Uterine smooth muscle cell (primary cell): ENCODE measurements around the gene CFAP77. TPM values are rescaled to one million over a fixed set of nuclear protein-coding genes. Genes with fewer than 3 reads are reported as not detected.

ENCODE experiments used
- total RNA-seq: library from RNA; depleted of rRNA; stranded (reverse); fragments of >200 nt; gene quantifications from 2 replicates; pipeline ENCODE4 v1.2.3, GENCODE V29; 2014

The CFAP77 gene
- total RNA-seq: 0.12 TPM in 1 of 2 replicates, not detected in the other

DNA sequence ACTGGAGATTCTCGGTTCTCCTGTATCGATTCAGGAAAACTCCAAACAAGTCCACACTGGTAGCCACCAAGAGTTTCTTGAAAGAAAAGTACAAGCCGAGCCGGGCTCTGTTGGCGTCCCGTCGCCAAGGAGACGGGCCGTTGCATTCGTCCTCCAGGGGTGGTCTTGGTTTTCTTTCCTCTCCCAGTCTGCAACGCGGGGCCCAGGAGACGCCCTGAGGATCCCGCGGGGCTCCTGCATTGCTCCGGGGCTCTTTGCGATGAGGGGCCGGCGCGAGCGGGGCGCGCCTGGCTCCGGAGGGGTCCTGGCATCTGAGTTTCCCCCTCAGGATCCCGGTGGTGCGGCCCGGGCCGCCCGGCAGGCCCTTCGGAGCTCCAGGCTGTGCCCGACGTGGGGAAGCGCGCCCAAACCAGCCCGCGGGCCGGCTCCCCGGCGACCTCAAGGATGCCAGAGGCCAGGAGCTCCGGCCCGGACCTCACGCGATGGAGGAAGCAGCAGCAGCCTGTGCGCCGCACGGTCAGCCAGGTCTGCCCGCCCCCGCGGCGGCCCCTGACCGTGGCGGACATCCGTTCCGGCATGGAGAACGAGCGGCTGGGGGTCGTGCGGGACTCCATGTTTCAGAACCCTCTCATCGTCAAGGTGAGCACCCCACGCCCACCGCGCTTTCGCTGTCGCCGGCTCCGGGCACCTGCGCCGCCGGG lies at the start of gene CFAP77:
Gene CFAP77 (plus strand): TSS at position 384 of the 701 bp plus-strand sequence. CDS start 61 bp downstream, at position 445.

DNA sequence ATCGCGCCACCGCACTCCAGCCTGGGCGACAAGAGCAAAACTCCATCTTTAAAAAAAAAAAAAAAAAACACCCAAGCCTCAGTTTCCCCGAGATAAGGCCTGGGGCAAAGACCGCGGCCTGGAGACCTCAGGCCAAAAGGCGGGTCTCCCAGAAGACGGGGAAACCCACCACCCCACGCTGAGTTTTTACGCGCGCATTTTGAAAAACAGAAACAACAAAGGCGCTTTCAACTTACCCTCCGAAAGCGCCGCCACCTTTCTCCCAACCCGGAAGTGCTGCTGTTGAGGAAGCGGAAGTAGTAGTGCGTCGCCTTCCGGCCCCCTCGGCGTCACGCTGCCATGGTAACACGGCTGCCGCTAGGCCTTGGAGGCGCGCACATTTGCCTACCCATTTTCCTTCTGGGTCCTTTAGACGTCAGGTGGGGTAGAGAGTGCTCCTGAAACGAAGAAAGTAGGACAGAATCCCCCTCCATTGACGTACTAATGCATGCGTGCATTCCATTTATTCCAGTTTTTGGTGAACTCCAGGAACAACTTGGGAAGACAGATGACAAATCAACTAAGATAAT lies 3.4 kb upstream of the CFAP77 start, which contains the start of gene TTF1:
Gene TTF1 (minus strand): TSS at position 287 of the 569 bp plus-strand sequence. CDS start 4,019 bp downstream, outside the sequence.

DNA sequence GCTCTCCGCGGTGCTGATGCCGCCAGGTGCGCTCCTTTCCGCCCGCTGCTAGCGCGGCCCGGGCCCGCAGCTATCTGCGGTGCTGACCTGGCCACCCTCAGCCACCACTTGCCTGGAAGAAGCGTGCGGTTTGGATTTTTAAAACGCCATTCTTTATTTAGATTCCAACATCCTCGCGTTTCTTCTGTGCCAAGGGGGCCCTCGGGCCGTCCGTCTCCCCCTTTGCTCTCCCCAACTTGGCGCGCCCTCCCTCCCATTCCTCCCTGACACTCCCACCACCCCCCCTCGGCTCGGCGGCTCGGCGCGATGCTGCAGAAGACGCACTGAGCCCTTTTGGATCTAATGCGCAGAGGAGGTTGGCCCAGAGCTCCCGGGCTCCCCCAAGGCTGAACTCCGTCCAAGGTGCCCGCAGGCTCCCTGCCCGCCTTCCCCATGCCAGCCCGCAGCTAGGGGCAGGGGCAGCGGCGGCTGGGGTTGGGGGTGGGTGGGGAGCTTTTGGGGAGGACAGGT lies 172.3 kb downstream of the CFAP77 start, which contains the start of gene BARHL1:
Gene BARHL1 (plus strand): TSS at position 331 of the 510 bp plus-strand sequence. CDS start 192 bp downstream, outside the sequence.

Other genes starting within 250 kb of the CFAP77 start
- gene NTNG2, start 248.2 kb upstream of the CFAP77 start, total RNA-seq: 3.5 and 6.1 TPM in 2 replicates
- 78.5 and 122 TPM in 2 replicates for gene SETX, start 55.2 kb upstream of the CFAP77 start, total RNA-seq
- gene TTF1, start 3.4 kb upstream of the CFAP77 start, total RNA-seq: 13.1 and 14.6 TPM in 2 replicates
- gene BARHL1, start 172.4 kb downstream of the CFAP77 start, total RNA-seq: not detected in 2 replicates